GM12878 (cell line): ENCODE results near the gene TOMM5. TPM values are rescaled to one million over a fixed set of nuclear protein-coding genes. Genes with fewer than 3 reads are reported as not detected.
A peak's percentile ranks its signal among the peaks of the same experiment; 100 is the strongest.

ENCODE experiments used
- BRCA1 ChIP-seq: IDR thresholded peaks from 2 replicates; pipeline ENCODE4 v1.6.1; 2011; ENCODE audit warnings: low read depth, low read length, improper control_type of control experiment
- CBX3 ChIP-seq: fragments of 200-600 bp; sonication (generic); IDR thresholded peaks from 2 replicates; pipeline ENCODE4 v1.6.1; 2016; ENCODE audit warnings: low read depth, borderline replicate concordance
- CREB1 ChIP-seq: IDR thresholded peaks from 2 replicates; pipeline ENCODE4 v1.6.1; 2012; ENCODE audit warnings: low read depth, mild to moderate bottlenecking, inconsistent platforms
- FOS ChIP-seq: IDR thresholded peaks from 3 replicates; pipeline ENCODE4 v1.6.1; 2011; ENCODE audit warnings: borderline replicate concordance; ENCODE audit not compliant: insufficient read length; ENCODE audit errors: extremely low read depth
- MYB ChIP-seq: fragments of 150-350 bp; IDR thresholded peaks from 2 replicates; pipeline ENCODE4 v1.6.1; 2014; ENCODE audit warnings: mild to moderate bottlenecking, low read depth, low read length, borderline replicate concordance
- NFYB ChIP-seq: IDR thresholded peaks from 2 replicates; pipeline ENCODE4 v1.6.1; 2011; ENCODE audit warnings: low read depth, mild to moderate bottlenecking, low read length, improper control_type of control experiment, moderate library complexity; ENCODE audit not compliant: insufficient read depth
- PML ChIP-seq: IDR thresholded peaks from 2 replicates; pipeline ENCODE4 v1.6.1; 2012; ENCODE audit warnings: low read length, inconsistent platforms
- PRDM15 ChIP-seq: fragments of 450-650 bp; formaldehyde crosslinking; IDR thresholded peaks from 2 replicates; pipeline ENCODE4 v1.4.0; 2020; ENCODE audit warnings: mild to moderate bottlenecking, moderate library complexity
- REST ChIP-seq: IDR thresholded peaks from 2 replicates; pipeline ENCODE4 v1.6.1; 2012; ENCODE audit warnings: mild to moderate bottlenecking, low read depth, low read length
- SMAD5 ChIP-seq: IDR thresholded peaks from 2 replicates; pipeline ENCODE4 v1.6.1; 2016; ENCODE audit warnings: antibody characterized with exemption, low read depth
- STAT3 ChIP-seq: IDR thresholded peaks from 2 replicates; pipeline ENCODE4 v1.6.1; 2011; ENCODE audit warnings: low read depth, low read length, improper control_type of control experiment
- SUZ12 ChIP-seq: fragments of 200-600 bp; sonication (generic); IDR thresholded peaks from one replicate; pipeline ENCODE4 v1.6.1; 2018; ENCODE audit warnings: antibody characterized with exemption, mild to moderate bottlenecking; ENCODE audit not compliant: unreplicated experiment
- USF2 ChIP-seq: IDR thresholded peaks from 2 replicates; pipeline ENCODE4 v1.6.1; 2011; ENCODE audit warnings: low read depth, low read length, improper control_type of control experiment, borderline replicate concordance
- ZNF384 ChIP-seq: IDR thresholded peaks from 2 replicates; pipeline ENCODE4 v1.6.1; 2012; ENCODE audit warnings: low read depth, mild to moderate bottlenecking, low read length, improper control_type of control experiment, borderline replicate concordance
- polyA plus RNA-seq, 11 experiments: library from polyadenylated mRNA; depleted of rRNA in 4 of 11; unstranded in 6 of 11; stranded (reverse) in 5 of 11; fragments of >200 nt; fragmentation: Nextera tagmentation in 4 of 11; fragmentation: Illumina TruSeq in 1 of 11; extraction: Ambion mirVana in 4 of 11; extraction: Trizol in 1 of 11; gene quantifications; 1 replicate in 1 of 11; 2 replicates in 10 of 11; pipeline versions ENCODE4 v1.2.1 to v1.2.3, GENCODE V29; 2011 to 2016; ENCODE audit warnings: inconsistent platforms in 2 of 11, missing spikeins in 2 of 11, low read depth in 1 of 11
- total RNA-seq, 4 experiments: library from RNA; depleted of rRNA in 3 of 4; stranded (reverse); fragments of >200 nt in 3 of 4; fragmentation: Illumina TruSeq in 1 of 4; extraction: Trizol in 1 of 4; gene quantifications; 2 replicates each; pipeline versions ENCODE4 v1.2.1 to v1.2.3, GENCODE V29; 2013 to 2021
- TF ChIP-seq, protein P1 (sequence below): fragments of 450-650 bp; conservative IDR thresholded peaks from 2 replicates; pipeline ENCODE4 v1.6.1; 2017; ENCODE audit warnings: mild to moderate bottlenecking, moderate library complexity
- TF ChIP-seq, protein P2 (sequence below): fragments of 450-650 bp; IDR thresholded peaks from 2 replicates; pipeline ENCODE4 v1.6.1; 2017; ENCODE audit warnings: mild to moderate bottlenecking

TOMM5 gene
- total and polyA plus RNA-seq, 10 of the 15 experiments (the other 5 are each of a cell fraction or from before 2014, with no cell fraction given): 152 to 1,143 (median 351) TPM

DNA sequence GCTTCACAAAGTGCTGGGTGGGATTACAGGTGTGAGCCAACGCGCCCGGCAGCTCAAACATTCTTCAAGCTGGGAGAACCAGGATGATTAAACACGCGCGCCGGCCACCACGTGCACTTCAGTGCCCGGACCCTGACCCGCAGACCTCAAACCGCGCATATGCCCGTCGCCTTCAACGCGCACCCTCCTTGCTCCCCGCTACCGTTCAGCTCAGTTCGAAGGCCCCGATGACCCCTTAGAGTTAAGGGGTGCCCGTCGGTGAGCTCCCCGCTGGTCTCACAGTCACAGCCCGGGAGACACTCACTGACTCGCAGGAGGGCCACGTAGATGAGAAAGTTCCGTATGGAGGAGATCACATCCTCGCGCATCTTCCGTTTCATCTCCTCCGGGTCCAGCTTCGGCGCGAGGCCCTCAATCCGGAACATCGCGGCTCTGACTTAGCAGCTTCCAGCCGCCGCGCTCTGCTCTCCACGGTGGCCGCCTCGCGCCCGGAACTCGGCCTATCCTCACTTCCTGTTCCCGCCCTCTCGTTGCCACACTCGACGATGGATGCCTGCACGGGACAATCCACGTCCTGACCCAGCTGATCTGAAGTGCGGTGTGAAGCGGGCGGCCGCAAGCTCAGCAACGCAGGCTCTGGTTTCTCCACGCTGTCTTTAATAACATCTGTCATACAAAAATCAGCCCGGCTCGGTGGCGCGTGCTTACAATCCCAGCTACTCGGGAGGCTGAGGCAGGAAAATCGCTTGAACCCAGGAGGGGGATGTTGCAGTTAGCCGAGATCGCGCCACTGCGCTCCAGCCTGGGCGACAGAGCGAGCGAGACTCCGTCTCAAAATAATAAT lies at the start of gene TOMM5 (continued):
- TF ChIP-seq REST (peak; percentile 34; the same call in 1 of the 2 replicates), ZNF384 (no peak), BRCA1 (no peak), PML (peak; percentile 90), USF2 (no peak), CREB1 (peak; percentile 79), CBX3 (no peak), SMAD5 (peak; percentile 93; the same call in 1 of the 2 replicates), PRDM15 (CRISPR knock-in tag) (no peak), SUZ12 (no peak), MYB (no peak), STAT3 (no peak), NFYB (no peak), FOS (no peak)
- TF ChIP-seq, protein P1, sequence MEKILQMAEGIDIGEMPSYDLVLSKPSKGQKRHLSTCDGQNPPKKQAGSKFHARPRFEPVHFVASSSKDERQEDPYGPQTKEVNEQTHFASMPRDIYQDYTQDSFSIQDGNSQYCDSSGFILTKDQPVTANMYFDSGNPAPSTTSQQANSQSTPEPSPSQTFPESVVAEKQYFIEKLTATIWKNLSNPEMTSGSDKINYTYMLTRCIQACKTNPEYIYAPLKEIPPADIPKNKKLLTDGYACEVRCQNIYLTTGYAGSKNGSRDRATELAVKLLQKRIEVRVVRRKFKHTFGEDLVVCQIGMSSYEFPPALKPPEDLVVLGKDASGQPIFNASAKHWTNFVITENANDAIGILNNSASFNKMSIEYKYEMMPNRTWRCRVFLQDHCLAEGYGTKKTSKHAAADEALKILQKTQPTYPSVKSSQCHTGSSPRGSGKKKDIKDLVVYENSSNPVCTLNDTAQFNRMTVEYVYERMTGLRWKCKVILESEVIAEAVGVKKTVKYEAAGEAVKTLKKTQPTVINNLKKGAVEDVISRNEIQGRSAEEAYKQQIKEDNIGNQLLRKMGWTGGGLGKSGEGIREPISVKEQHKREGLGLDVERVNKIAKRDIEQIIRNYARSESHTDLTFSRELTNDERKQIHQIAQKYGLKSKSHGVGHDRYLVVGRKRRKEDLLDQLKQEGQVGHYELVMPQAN: peak; percentile 73
- TF ChIP-seq, protein P2, sequence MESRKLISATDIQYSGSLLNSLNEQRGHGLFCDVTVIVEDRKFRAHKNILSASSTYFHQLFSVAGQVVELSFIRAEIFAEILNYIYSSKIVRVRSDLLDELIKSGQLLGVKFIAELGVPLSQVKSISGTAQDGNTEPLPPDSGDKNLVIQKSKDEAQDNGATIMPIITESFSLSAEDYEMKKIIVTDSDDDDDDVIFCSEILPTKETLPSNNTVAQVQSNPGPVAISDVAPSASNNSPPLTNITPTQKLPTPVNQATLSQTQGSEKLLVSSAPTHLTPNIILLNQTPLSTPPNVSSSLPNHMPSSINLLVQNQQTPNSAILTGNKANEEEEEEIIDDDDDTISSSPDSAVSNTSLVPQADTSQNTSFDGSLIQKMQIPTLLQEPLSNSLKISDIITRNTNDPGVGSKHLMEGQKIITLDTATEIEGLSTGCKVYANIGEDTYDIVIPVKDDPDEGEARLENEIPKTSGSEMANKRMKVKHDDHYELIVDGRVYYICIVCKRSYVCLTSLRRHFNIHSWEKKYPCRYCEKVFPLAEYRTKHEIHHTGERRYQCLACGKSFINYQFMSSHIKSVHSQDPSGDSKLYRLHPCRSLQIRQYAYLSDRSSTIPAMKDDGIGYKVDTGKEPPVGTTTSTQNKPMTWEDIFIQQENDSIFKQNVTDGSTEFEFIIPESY: no peak
